Measurements from ENCODE around the gene PIP4K2B. TPM values are rescaled to one million over a fixed set of nuclear protein-coding genes. Genes with fewer than 3 reads are reported as not detected.
"Not testable (repeated sequence)": the region's sequence is repeated elsewhere in the genome, so short reads cannot be mapped to it uniquely, and the experiment has no call there.

PIP4K2B gene
- total RNA-seq, 2 donors from 2014 or later = 74.3 to 91.6 TPM

DNA sequence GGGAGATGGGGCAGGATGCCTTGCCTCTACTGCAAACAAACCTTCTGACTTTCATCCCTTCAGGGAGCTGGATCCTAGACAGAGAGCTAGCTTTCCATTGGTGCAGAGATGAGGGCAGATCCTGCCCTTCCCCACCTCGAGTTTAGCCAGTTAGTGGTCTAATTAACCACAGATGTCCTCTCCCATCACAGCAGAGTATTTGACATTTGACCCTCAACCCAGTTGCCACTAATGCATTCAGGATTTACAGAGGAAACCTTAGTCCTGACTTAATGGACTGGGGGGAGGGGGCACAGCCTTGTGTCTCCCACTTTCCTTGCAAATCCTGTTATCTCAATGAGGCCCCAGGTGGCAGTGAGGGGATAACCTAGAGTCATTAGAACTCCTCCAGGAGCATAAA, 10.2 kb downstream of the PIP4K2B start:
- no peaks in the 10 kb centered on the region for H3K9me3 Mint-ChIP-seq
- peaks cover 36% of the 10 kb centered on the region for H3K4me1 Mint-ChIP-seq
- no peak for TF ChIP-seq CTCF (conservative IDR thresholded peaks at IDR 0.05)
- H3K9me3 ChIP-seq (ENCODE audit: control insufficient read depth, low read length) = no peaks in the 10 kb centered on the region
- H3K27me3 Mint-ChIP-seq (ENCODE audit: insufficient read depth) = no peaks in the 10 kb centered on the region
- peak overlapping the region; percentile 10 for H3K27ac ChIP-seq (ENCODE audit: low read depth, low read length)
- H3K36me3 ChIP-seq (ENCODE audit: control insufficient read depth, insufficient read depth, low read length) = peaks cover 44% of the 10 kb centered on the region
- H3K4me3 Mint-ChIP-seq = peak overlapping the region; percentile 34
- peak overlapping the region; percentile 21 for H3K4me3 ChIP-seq (ENCODE audit: low read length)
- H3K4me1 ChIP-seq (ENCODE audit: control insufficient read depth, insufficient read depth, low read length) = peaks cover 6% of the 10 kb centered on the region
- H3K27ac Mint-ChIP-seq = peak overlapping the region; percentile 91
- H3K36me3 Mint-ChIP-seq (ENCODE audit: low read depth) = peaks cover 41% of the 10 kb centered on the region
- DNase-seq = peak; percentile 86
- peak overlapping the region; percentile 4 for H3K9ac ChIP-seq (ENCODE audit: extremely low read depth, low read length, poor library complexity, severe bottlenecking)
- no peaks in the 10 kb centered on the region for H3K27me3 ChIP-seq (ENCODE audit: control insufficient read depth, insufficient read depth, low read length, poor library complexity, severe bottlenecking)
- 0 to 4% methylated on average over 1 of the region's 1 CpG for whole genome bisulfite sequencing, 2 experiments (ENCODE audit: insufficient coverage in 1 of 2, insufficient read length in 1 of 2)

GRCh38 chr17:38787999-38788398, 11.4 kb downstream of the PIP4K2B start:
- H3K27ac Mint-ChIP-seq; H3K4me1 ChIP-seq (ENCODE audit: control insufficient read depth, insufficient read depth, low read length); H3K27me3 Mint-ChIP-seq (ENCODE audit: insufficient read depth); DNase-seq; H3K9me3 ChIP-seq (ENCODE audit: control insufficient read depth, low read length); H3K4me3 ChIP-seq (ENCODE audit: low read length); H3K9me3 Mint-ChIP-seq; H3K4me3 Mint-ChIP-seq; H3K9ac ChIP-seq (ENCODE audit: extremely low read depth, low read length, poor library complexity, severe bottlenecking); H3K27ac ChIP-seq (ENCODE audit: low read depth, low read length); H3K27me3 ChIP-seq (ENCODE audit: control insufficient read depth, insufficient read depth, low read length, poor library complexity, severe bottlenecking): not testable (repeated sequence)
- peaks cover 29% of the 10 kb centered on the region for H3K4me1 Mint-ChIP-seq
- WGBS, 2 experiments (ENCODE audit: insufficient coverage in 1 of 2, insufficient read length in 1 of 2) = 95 to 100% methylated on average over 1 to 4 of the region's 4 CpGs
- peaks cover 44% of the 10 kb centered on the region for H3K36me3 ChIP-seq (ENCODE audit: control insufficient read depth, insufficient read depth, low read length)
- H3K36me3 Mint-ChIP-seq (ENCODE audit: low read depth) = peaks cover 47% of the 10 kb centered on the region

GRCh38 chr17:38786372-38786771, 13.0 kb downstream of the PIP4K2B start:
- Histone ChIP-seq H3K9me3 (ENCODE audit: control insufficient read depth, low read length) (no peaks in the 10 kb centered on the region), H3K27ac (ENCODE audit: low read depth, low read length) (no peak overlapping the region), H3K9ac (ENCODE audit: extremely low read depth, low read length, poor library complexity, severe bottlenecking) (no peak overlapping the region), H3K4me1 (ENCODE audit: control insufficient read depth, insufficient read depth, low read length) (peaks cover 6% of the 10 kb centered on the region), H3K4me3 (ENCODE audit: low read length) (no peak overlapping the region), H3K36me3 (ENCODE audit: control insufficient read depth, insufficient read depth, low read length) (peaks cover 51% of the 10 kb centered on the region), H3K27me3 (ENCODE audit: control insufficient read depth, insufficient read depth, low read length, poor library complexity, severe bottlenecking) (no peaks in the 10 kb centered on the region)
- DNase-seq = no peak
- Mint-ChIP-seq H3K4me3 (no peak overlapping the region), H3K9me3 (no peaks in the 10 kb centered on the region), H3K27me3 (ENCODE audit: insufficient read depth) (no peaks in the 10 kb centered on the region), H3K27ac (no peak overlapping the region), H3K36me3 (ENCODE audit: low read depth) (peaks cover 48% of the 10 kb centered on the region), H3K4me1 (peaks cover 20% of the 10 kb centered on the region)
- 76 to 80% methylated on average over 6 of the region's 6 CpGs for WGBS, 2 experiments (ENCODE audit: insufficient coverage in 1 of 2, insufficient read length in 1 of 2)
- no peak for TF ChIP-seq CTCF (conservative IDR thresholded peaks at IDR 0.05)

DNA sequence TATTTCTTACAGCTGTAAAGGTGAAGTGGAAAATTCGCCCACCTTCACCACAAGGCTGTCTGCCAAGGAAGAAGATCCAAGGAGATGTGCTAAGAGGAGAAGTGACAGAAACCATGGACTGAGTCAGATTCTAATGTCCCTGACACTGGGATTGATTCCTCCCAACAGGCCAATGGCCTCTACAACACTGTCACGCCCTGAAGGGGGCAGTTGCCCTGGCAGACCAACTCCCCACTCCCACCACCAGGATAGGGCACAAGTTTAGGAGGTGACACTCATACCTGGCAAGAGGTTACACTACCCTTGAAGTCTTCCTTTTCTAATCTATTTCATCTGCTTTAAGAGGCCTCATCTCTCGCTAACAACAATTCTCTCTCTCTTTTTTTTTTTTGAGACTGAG, 16.1 kb downstream of the PIP4K2B start:
- Histone ChIP-seq H3K9me3 (ENCODE audit: control insufficient read depth, low read length) (no peaks in the 10 kb centered on the region), H3K27me3 (ENCODE audit: control insufficient read depth, insufficient read depth, low read length, poor library complexity, severe bottlenecking) (no peaks in the 10 kb centered on the region), H3K27ac (ENCODE audit: low read depth, low read length) (no peak overlapping the region), H3K36me3 (ENCODE audit: control insufficient read depth, insufficient read depth, low read length) (peaks cover 83% of the 10 kb centered on the region), H3K4me3 (ENCODE audit: low read length) (no peak overlapping the region), H3K4me1 (ENCODE audit: control insufficient read depth, insufficient read depth, low read length) (no peaks in the 10 kb centered on the region), H3K9ac (ENCODE audit: extremely low read depth, low read length, poor library complexity, severe bottlenecking) (no peak overlapping the region)
- no peaks in the 10 kb centered on the region for H3K27me3 Mint-ChIP-seq (ENCODE audit: insufficient read depth)
- no peaks in the 10 kb centered on the region for H3K9me3 Mint-ChIP-seq
- WGBS, 2 experiments (ENCODE audit: insufficient coverage in 1 of 2, insufficient read length in 1 of 2) = 90 to 93% methylated on average over 3 of the region's 3 CpGs
- no peak overlapping the region for H3K4me3 Mint-ChIP-seq
- peak; percentile 48 for TF ChIP-seq CTCF (conservative IDR thresholded peaks at IDR 0.05)
- H3K27ac Mint-ChIP-seq = no peak overlapping the region
- H3K4me1 Mint-ChIP-seq = no peaks in the 10 kb centered on the region
- peaks cover 75% of the 10 kb centered on the region for H3K36me3 Mint-ChIP-seq (ENCODE audit: low read depth)
- peak; percentile 58 for DNase-seq
